OCI-LY1 (cell line): ENCODE measurements around the gene NPAS3.

ENCODE experiments used
- H2AFZ ChIP-seq: fragments of 200-600 bp; sonication (generic), shearing (Covaris generic); 2 replicates; pipeline ENCODE4 v1.6.0; 2014; ENCODE audit warnings: antibody characterized with exemption, mild to moderate bottlenecking, low read length
- H3F3A ChIP-seq: fragments of 200-600 bp; sonication (generic), shearing (Covaris generic); 2 replicates; pipeline ENCODE4 v1.6.0; 2014; ENCODE audit warnings: mild to moderate bottlenecking, antibody characterized with exemption, low read length, moderate library complexity; ENCODE audit not compliant: insufficient read depth
- H3K27ac ChIP-seq: fragments of 200-600 bp; sonication (generic); 2 replicates; pipeline ENCODE4 v1.5.1; 2014; ENCODE audit warnings: low read length, mixed run types, mild to moderate bottlenecking, low read depth; ENCODE audit not compliant: poor library complexity, severe bottlenecking
- H3K27me3 ChIP-seq: fragments of 200-600 bp; sonication (generic); 2 replicates; pipeline ENCODE4 v1.6.0; 2014; ENCODE audit warnings: antibody characterized with exemption, mild to moderate bottlenecking, low read length, moderate library complexity; ENCODE audit not compliant: insufficient read depth
- H3K36me3 ChIP-seq: fragments of 200-600 bp; sonication (generic); 2 replicates; pipeline ENCODE4 v1.6.1; 2014; ENCODE audit warnings: mild to moderate bottlenecking, antibody characterized with exemption, low read length, moderate library complexity, mixed read lengths; ENCODE audit not compliant: insufficient read depth
- H3K4me1 ChIP-seq: fragments of 200-600 bp; sonication (generic); 2 replicates; pipeline ENCODE4 v1.5.1; 2014; ENCODE audit warnings: mild to moderate bottlenecking, low read length, moderate library complexity; ENCODE audit not compliant: insufficient read depth, severe bottlenecking
- H3K4me2 ChIP-seq: fragments of 200-600 bp; sonication (generic), shearing (Covaris generic); 2 replicates; pipeline ENCODE4 v1.6.1; 2014; ENCODE audit warnings: low read length
- H3K4me3 ChIP-seq: fragments of 200-600 bp; sonication (generic); 2 replicates; pipeline ENCODE4 v1.5.1; 2014; ENCODE audit warnings: low read length, low read depth, mild to moderate bottlenecking, mixed read lengths; ENCODE audit not compliant: poor library complexity, severe bottlenecking
- H3K79me2 ChIP-seq: fragments of 200-600 bp; shearing (Covaris generic); 2 replicates; pipeline ENCODE4 v1.6.1; 2016; ENCODE audit warnings: mixed run types, low read length, mixed read lengths; ENCODE audit not compliant: insufficient read depth
- H3K9ac ChIP-seq: fragments of 200-600 bp; sonication (generic), shearing (Covaris generic); 2 replicates; pipeline ENCODE4 v1.6.1; 2014; ENCODE audit warnings: mild to moderate bottlenecking, low read length, mixed read lengths
- H3K9me2 ChIP-seq: fragments of 200-600 bp; sonication (generic), shearing (Covaris generic); 2 replicates; pipeline ENCODE4 v1.6.1; 2014; ENCODE audit warnings: low read depth, mild to moderate bottlenecking, low read length, mixed read lengths
- H3K9me3 ChIP-seq: fragments of 200-600 bp; shearing (Covaris generic); 2 replicates; pipeline ENCODE4 v1.6.1; 2014; ENCODE audit warnings: low read length, mixed read lengths
- H4K20me1 ChIP-seq: fragments of 200-600 bp; sonication (generic), shearing (Covaris generic); 2 replicates; pipeline ENCODE4 v1.6.0; 2016; ENCODE audit warnings: mild to moderate bottlenecking, low read length; ENCODE audit not compliant: insufficient read depth
- EZH2 ChIP-seq: fragments of 200-600 bp; sonication (generic), shearing (Covaris generic); IDR thresholded peaks from 2 replicates; pipeline ENCODE4 v1.8.0; 2017; ENCODE audit warnings: borderline replicate concordance, mixed run types, mild to moderate bottlenecking, antibody characterized with exemption, low read length, moderate library complexity, mixed read lengths
- TF ChIP-seq, protein P1 (sequence below): fragments of 200-600 bp; sonication (generic), shearing (Covaris generic); IDR thresholded peaks from 2 replicates; pipeline ENCODE4 v1.5.1; 2017; ENCODE audit warnings: mild to moderate bottlenecking, antibody characterized with exemption, low read length, moderate library complexity, mixed read lengths

Gene NPAS3

DNA sequence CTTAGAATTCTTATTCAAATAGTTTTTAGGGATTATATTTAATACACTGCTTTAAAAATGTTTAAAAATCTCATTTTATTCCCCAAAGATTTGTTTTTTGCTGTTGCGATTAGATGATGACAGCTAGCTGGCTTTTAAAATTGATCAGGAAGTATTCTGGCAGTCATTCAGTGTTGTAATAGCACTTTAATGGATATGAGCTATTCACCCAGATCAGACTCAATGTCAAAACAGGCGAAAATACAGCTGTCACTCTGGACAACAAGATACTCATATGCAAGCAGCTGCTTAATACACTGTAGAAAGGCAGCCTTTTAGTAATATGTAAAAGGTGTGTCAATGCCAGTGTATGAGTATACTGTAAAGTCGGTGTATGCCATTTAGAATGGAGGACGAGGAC lies 91.7 kb downstream of the NPAS3 start:
- Histone ChIP-seq H3K9me2 (no peaks in the 10 kb centered on the region), H4K20me1 (no peaks in the 10 kb centered on the region), H3K9me3 (no peaks in the 10 kb centered on the region)

DNA sequence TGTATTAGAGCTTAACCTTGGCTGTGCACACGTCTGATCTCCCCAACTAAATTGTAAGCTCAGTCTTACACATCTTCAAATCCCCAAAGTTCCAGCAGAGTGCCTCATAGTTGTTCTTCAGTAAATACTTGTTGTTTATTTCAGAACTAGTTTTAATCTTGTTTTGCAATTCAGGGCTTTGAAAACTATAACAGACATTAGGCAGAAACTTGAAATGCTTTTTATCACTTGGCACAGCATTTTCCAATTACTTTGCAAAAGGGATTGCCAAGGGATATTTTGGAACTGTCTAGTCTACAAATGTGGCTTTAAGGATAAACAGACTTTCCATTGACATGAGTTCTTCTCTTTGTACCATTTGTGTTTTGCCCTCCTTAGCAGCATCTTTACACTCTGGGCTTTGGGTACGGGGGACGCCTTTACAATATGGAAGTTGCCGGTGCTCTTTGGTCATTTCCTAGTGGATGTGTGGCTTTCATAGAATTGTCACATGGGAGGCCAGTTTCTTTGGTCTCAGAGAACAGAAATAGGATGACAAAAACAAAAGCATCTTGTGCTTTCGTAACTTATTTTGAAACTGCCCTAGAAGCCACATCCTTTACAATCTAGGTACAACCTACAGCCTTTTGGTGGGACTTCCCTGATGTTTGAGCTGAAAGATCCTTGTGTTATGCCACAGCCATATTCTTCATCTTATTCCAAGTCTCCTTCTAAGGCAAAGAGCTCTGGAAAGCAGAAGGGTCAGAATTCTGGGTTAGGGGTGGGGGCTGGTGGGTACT lies 96.9 kb downstream of the NPAS3 start:
- no peaks in the 10 kb centered on the region for H3K9me3 ChIP-seq
- H3K79me2 ChIP-seq: no peaks in the 10 kb centered on the region
- H3K27ac ChIP-seq: no peak overlapping the region
- H3K4me3 ChIP-seq: no peak overlapping the region
- no peak overlapping the region for H3K4me2 ChIP-seq
- no peaks in the 10 kb centered on the region for H3K36me3 ChIP-seq
- no peak overlapping the region for H2AFZ ChIP-seq
- H4K20me1 ChIP-seq: no peaks in the 10 kb centered on the region
- H3K4me1 ChIP-seq: no peaks in the 10 kb centered on the region
- H3K27me3 ChIP-seq: no peaks in the 10 kb centered on the region
- H3F3A ChIP-seq: no peaks in the 10 kb centered on the region
- TF ChIP-seq EZH2: no peak
- TF ChIP-seq, protein P1, sequence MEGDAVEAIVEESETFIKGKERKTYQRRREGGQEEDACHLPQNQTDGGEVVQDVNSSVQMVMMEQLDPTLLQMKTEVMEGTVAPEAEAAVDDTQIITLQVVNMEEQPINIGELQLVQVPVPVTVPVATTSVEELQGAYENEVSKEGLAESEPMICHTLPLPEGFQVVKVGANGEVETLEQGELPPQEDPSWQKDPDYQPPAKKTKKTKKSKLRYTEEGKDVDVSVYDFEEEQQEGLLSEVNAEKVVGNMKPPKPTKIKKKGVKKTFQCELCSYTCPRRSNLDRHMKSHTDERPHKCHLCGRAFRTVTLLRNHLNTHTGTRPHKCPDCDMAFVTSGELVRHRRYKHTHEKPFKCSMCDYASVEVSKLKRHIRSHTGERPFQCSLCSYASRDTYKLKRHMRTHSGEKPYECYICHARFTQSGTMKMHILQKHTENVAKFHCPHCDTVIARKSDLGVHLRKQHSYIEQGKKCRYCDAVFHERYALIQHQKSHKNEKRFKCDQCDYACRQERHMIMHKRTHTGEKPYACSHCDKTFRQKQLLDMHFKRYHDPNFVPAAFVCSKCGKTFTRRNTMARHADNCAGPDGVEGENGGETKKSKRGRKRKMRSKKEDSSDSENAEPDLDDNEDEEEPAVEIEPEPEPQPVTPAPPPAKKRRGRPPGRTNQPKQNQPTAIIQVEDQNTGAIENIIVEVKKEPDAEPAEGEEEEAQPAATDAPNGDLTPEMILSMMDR: no peak
- H3K9me2 ChIP-seq: no peaks in the 10 kb centered on the region
- H3K9ac ChIP-seq: no peak overlapping the region

More for the DNA sequence above, 91.7 kb downstream of the NPAS3 start:
- Histone ChIP-seq H3F3A (no peaks in the 10 kb centered on the region), H3K4me3 (no peak overlapping the region), H3K36me3 (no peaks in the 10 kb centered on the region), H2AFZ (no peak overlapping the region), H3K4me1 (no peaks in the 10 kb centered on the region), H3K9ac (no peak overlapping the region), H3K27me3 (no peaks in the 10 kb centered on the region), H3K4me2 (no peak overlapping the region), H3K79me2 (no peaks in the 10 kb centered on the region), H3K27ac (no peak overlapping the region)
- TF ChIP-seq EZH2: no peak
- TF ChIP-seq, protein P1: no peak

DNA sequence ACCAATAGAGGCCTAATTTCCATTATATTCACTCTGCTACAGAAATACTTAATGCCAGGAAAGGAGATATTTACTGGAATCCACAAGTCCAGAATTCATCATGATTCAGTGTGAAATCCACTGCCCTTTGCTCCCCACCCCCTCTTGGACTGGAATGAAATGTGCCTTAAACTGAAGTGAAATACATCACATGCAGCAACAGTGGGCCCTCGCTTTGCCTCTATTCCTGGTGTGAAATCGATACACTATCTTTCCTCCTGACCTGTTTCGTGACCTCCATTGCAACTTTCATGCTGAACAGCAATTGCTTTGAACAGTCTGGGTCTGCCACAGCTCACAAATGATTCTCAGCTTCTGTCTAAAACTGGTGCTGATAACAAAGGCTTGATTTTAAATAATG lies 100.6 kb downstream of the NPAS3 start:
- no peak overlapping the region for H3K9ac ChIP-seq
- no peaks in the 10 kb centered on the region for H3K9me2 ChIP-seq
- H3K36me3 ChIP-seq: no peaks in the 10 kb centered on the region
- no peaks in the 10 kb centered on the region for H3K4me1 ChIP-seq
- no peaks in the 10 kb centered on the region for H3K9me3 ChIP-seq
- H3K27me3 ChIP-seq: no peaks in the 10 kb centered on the region
- no peak overlapping the region for H3K4me2 ChIP-seq
- H3K27ac ChIP-seq: no peak overlapping the region
- H3K79me2 ChIP-seq: no peaks in the 10 kb centered on the region
- no peak overlapping the region for H3K4me3 ChIP-seq
- H3F3A ChIP-seq: no peaks in the 10 kb centered on the region
- TF ChIP-seq, protein P1: no peak
- TF ChIP-seq EZH2: no peak
- no peak overlapping the region for H2AFZ ChIP-seq
- no peaks in the 10 kb centered on the region for H4K20me1 ChIP-seq
